ENCODE data around the gene EXOSC3.
A peak's percentile ranks its signal among the peaks of the same experiment; 100 is the strongest.

The EXOSC3 gene

GRCh38 chr9:37792122-37792521 lies 7.3 kb upstream of the EXOSC3 start:
- no peak for TF ChIP-seq CTCF (conservative IDR thresholded peaks at IDR 0.05; ENCODE audit: low read depth, low read length)
- no peak for DNase-seq (ENCODE audit: low read depth)
- H3K4me3 ChIP-seq (ENCODE audit: low read depth, low read length): no peak overlapping the region

GRCh38 chr9:37790096-37790495 lies 5.2 kb upstream of the EXOSC3 start:
- no peak overlapping the region for H3K4me3 ChIP-seq (ENCODE audit: low read depth, low read length)
- DNase-seq (ENCODE audit: low read depth): no peak
- TF ChIP-seq CTCF (conservative IDR thresholded peaks at IDR 0.05; ENCODE audit: low read depth, low read length): no peak

GRCh38 chr9:37788332-37788731 lies 3.5 kb upstream of the EXOSC3 start:
- no peak for TF ChIP-seq CTCF (conservative IDR thresholded peaks at IDR 0.05; ENCODE audit: low read depth, low read length)
- no peak for DNase-seq (ENCODE audit: low read depth)
- H3K4me3 ChIP-seq (ENCODE audit: low read depth, low read length): no peak overlapping the region

- no peak overlapping the region for H3K4me3 ChIP-seq (ENCODE audit: low read depth, low read length)
- TF ChIP-seq CTCF (conservative IDR thresholded peaks at IDR 0.05; ENCODE audit: low read depth, low read length): no peak
- no peak for DNase-seq (ENCODE audit: low read depth)
Measured at GRCh38 chr9:37787059-37787458, 2.2 kb upstream of the EXOSC3 start.

- no peak for TF ChIP-seq CTCF (conservative IDR thresholded peaks at IDR 0.05; ENCODE audit: low read depth, low read length)
- H3K4me3 ChIP-seq (ENCODE audit: low read depth, low read length): peak overlapping the region; percentile 99
- no peak for DNase-seq (ENCODE audit: low read depth)
Measured at GRCh38 chr9:37784291-37784615, 611 bp downstream of the EXOSC3 start.

GRCh38 chr9:37778534-37778933 lies 6.3 kb downstream of the EXOSC3 start:
- no peak for TF ChIP-seq CTCF (conservative IDR thresholded peaks at IDR 0.05; ENCODE audit: low read depth, low read length)
- H3K4me3 ChIP-seq (ENCODE audit: low read depth, low read length): no peak overlapping the region
- no peak for DNase-seq (ENCODE audit: low read depth)

- no peak overlapping the region for H3K4me3 ChIP-seq (ENCODE audit: low read depth, low read length)
- TF ChIP-seq CTCF (conservative IDR thresholded peaks at IDR 0.05; ENCODE audit: low read depth, low read length): no peak
- peak; percentile 37 for DNase-seq (ENCODE audit: low read depth)
Measured at GRCh38 chr9:37776328-37776727, 8.5 kb downstream of the EXOSC3 start.
